GOT3 (cell line): ENCODE data around the gene ADD3.
"Not testable (repeated sequence)": the region's sequence is repeated elsewhere in the genome, so short reads cannot be mapped to it uniquely, and the experiment has no call there.

ENCODE experiments used
- DNase-seq: peaks from one replicate; lab custom pipeline; 2025; ENCODE audit warnings: mixed read lengths; lab: John Stamatoyannopoulos, UW

Gene ADD3

GRCh38 chr10:109975244-109976190 is 32.3 kb upstream of the ADD3 start:
- no peak for DNase-seq

GRCh38 chr10:109976681-109977080 is 31.1 kb upstream of the ADD3 start:
- DNase-seq, result no peak

- no peak for DNase-seq
Measured at GRCh38 chr10:109977382-109977806, 30.4 kb upstream of the ADD3 start.

GRCh38 chr10:109978481-109978880 is 29.3 kb upstream of the ADD3 start:
- DNase-seq, result peak; percentile 9

DNA sequence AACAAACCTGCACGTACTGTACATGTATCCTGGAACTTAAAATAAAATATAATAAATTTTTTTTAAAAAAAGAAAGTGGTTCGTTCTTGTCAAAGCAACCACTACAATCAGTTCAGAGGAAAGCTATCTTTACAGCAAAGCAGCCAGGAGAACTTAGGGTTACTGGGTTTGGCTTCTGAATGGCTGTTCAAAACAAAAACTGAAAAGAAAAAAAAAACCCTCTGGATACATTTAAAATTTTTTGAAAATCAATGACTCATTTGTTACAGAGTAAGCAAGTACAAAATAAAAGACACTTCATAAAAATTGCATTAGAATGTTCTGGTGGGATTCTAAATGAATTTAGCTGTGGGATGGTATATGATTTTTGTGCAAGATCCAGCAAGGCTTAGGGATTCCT is 28.6 kb upstream of the ADD3 start:
- no peak for DNase-seq

- no peak for DNase-seq
Measured at GRCh38 chr10:109981650-109982049, 26.1 kb upstream of the ADD3 start.

- DNase-seq, result no peak
Measured at GRCh38 chr10:109982123-109982522, 25.7 kb upstream of the ADD3 start.

DNA sequence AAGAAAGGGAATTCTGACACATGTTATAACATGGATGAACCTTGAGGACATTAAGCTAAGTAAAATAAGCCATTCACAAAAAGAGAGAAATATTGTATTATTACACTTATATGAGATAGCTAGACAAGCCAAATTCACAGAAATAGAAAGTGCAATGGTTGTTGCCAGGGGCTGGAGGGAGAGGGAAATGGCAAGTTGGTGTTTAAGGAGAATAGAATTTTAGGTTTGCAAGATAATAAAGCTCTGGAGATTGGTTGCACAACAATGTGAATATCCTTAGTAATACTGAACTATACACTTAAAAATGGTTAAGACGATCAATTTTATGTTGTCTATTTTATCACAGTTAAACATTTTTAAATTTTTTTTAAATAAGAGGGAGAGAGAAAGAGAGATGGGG is 25.0 kb upstream of the ADD3 start:
- DNase-seq, result no peak

- DNase-seq, result no peak
Measured at GRCh38 chr10:109984013-109984412, 23.8 kb upstream of the ADD3 start.

DNA sequence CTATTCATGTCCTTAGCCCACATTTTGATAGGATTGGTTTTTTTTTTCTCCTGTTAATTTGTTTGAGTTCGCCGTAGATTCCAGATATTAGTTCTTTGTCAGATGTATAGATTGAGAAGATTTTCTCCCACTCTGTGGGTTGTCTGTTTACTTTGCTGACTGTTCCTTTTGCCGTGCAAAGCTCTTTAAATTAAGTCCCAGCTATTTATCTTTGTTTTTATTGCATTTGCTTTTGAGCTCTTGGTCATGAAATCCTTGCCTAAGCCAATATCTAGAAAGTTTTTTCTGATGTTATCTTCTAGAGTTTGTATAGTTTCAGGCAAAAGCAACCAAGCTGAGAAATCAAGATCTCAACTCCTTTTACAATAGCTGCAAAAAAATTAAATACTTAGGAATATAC is 22.0 kb upstream of the ADD3 start:
- not testable (repeated sequence) for DNase-seq

GRCh38 chr10:109987452-109988211 is 20.2 kb upstream of the ADD3 start:
- no peak for DNase-seq

DNA sequence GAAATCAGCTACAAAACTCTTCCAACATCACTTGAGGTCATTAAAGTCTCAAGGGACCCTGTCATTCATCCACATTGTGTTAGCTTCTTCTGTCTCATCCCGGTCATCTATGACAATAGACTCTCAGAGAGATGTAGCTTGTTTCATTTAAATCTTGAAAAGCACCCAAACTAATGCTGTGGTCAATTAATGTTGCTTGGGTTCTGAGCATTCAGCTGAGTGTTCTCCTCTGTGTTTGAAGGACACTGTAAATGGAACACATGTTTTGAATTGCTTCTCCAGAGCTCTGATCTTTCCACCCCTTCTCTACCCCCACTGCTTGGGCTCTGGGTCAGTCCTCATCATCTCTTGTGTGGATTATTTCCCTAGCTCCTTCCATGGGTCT is 19.6 kb upstream of the ADD3 start:
- DNase-seq, result no peak

- DNase-seq, result no peak
Measured at GRCh38 chr10:109991266-109991855, 16.4 kb upstream of the ADD3 start.

GRCh38 chr10:109992485-109992884 is 15.3 kb upstream of the ADD3 start:
- DNase-seq, result no peak

DNA sequence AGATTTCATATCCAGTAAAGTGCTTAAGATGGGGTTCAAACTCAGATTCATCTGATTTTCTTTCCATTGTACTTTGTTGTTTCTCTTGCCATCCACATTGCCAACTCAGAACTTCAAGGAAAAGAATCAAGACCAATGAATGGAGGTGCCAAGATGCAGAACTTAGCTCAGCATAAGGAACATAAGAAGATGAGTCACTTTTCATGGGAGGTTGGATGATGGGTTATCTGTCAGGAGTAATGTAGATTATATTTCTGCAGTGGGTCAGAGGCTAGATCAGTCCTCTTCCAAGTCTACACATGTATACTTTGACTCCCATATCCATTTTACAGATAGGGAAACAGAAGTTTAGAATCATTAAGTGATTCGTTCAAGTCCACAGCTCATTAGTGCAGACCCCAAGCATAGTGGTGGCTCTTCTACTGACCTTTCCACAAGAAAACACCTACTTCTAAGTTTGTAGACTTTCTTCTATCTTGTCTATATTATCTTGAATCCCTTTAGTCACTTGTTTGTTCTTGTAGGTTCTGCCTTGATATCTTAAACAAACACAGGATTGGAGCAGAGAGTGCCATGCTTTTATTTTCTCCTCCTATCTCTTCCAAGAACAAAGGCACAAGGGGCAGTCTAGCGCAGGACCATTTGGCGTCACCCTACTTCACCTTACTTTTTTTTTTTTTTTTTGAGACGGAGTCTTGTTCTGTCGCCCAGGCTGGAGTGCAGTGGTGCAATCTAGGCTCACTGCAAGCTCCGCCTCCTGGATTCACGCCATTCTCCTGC is 14.0 kb upstream of the ADD3 start:
- no peak for DNase-seq

DNA sequence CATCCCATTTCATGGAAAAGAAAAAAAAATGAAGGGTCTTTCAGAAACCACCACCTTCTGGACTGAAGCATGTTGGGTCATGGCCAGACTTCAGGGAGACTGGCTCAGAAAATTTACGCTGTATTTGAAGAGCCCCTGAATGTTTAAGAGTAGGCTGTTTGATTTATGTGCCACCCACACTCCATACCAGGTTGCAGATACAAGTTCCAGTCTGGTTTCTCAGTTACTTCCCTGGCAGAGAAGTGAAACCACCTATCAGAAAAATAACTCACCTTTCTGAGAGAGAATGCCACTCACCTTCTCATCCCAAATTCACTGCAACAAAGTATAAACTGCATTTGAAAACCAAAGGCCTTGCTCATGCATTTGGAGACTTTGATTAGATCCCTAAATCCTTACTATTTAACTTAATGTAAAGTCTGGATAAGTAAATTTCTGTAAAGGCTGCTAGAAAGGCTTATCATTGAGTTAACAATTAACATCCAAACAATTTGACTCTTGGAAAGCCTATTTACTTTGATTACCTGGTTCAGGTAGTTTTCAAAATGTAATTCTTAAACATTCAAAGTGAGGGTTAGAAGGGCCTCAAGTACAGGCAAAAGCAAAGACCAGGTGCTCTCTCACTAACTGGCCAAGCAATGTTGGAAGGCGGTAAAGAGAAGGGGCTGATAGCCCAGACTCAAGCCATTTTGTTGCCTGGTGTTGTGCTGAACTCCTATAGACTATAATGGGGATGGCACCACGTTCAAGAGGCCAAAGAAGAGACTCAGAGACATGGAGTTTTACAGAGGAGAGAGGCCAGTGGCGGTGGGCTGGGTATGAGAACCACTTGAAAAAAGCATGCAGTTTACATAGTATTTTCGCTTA is 12.8 kb upstream of the ADD3 start:
- no peak for DNase-seq

DNA sequence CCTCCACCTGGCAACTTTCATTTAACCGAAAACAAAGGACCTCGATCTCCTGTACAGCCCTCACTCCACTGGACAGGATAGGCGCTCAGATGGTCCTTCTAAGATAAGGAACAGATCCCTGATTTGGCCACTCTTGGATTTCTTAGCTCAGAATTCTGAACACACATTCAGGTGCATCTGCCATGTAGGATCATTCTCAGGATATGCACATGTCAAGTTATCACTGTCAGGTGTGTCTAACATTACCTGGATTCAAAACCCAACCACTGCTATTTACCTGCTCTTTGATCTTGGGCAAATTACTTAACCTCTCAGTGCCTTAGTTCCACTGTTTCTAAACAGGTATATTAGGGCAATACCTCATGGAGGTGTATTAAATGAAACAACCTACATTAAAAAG is 12.2 kb upstream of the ADD3 start:
- DNase-seq, result no peak

DNA sequence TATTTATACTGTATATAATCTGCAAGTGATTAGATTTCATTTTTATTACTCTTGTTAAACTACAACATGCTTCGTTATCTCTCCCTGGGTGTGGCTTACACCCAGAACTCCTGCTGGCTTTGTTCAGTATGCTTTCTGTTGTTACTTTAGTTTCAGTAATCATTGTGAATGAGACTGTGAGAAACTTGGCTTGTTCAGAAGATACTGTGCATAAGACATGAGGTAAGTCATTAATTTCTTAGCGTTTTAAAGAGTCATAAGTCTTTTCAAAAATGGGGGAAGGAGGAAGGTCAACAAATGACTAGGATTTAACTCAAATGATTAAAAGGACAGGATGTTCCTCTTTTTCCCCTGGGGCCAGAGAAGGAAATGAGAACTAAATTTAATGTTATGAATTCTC is 11.6 kb upstream of the ADD3 start:
- DNase-seq, result no peak

GRCh38 chr10:109996766-109997171 is 11.0 kb upstream of the ADD3 start:
- no peak for DNase-seq

GRCh38 chr10:109997233-109997632 is 10.6 kb upstream of the ADD3 start:
- no peak for DNase-seq

- no peak for DNase-seq
Measured at GRCh38 chr10:109998513-109998912, 9.3 kb upstream of the ADD3 start.
